SKM-1 (cell line): ENCODE data around the gene NHSL1.
A peak's percentile ranks its signal among the peaks of the same experiment; 100 is the strongest.
"Not testable (repeated sequence)": the region's sequence is repeated elsewhere in the genome, so short reads cannot be mapped to it uniquely, and the experiment has no call there.

Source experiments
- DNase-seq: peaks from one replicate; lab custom pipeline; 2025; ENCODE audit not compliant: unreplicated experiment; lab: John Stamatoyannopoulos, UW

NHSL1 gene

DNA sequence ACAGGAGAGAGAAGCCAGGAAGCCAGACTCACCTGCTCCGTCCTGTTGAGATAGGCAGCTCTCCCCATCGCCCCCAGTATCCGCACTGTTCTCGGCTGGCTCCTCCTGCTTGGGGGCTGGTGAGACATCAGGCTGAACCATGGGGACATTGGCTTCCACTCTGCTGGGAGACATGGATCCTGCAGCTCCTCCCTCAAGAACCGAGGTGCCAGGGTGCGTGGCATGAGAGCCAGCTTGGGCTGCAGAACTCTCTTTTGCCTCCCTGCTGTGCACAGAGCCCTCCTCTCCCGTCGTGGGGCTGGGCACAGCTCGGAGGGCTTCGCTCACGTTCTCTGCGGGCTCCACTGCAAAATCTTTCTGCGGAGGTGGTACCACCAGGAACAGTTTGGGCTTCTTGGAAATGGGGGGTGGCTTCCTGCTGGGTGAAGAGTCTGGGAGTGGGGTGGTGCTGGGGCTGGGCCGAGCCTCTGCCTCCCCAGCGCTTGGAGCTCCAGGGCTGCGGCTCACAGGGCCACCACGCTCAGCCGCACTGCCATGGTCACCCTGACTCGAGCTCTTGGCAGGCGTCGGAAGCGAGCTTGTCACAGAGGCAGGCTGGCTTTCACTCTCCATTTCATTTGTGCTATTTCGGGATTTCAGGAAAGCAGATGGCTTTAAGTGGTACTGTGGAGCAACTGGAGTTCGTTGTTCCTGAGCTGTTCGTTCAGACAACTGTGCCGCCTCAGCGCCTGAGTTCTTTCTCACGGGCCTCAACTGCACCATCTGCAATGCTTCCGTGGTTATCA lies 68.7 kb downstream of the NHSL1 start:
- no peak for DNase-seq

DNA sequence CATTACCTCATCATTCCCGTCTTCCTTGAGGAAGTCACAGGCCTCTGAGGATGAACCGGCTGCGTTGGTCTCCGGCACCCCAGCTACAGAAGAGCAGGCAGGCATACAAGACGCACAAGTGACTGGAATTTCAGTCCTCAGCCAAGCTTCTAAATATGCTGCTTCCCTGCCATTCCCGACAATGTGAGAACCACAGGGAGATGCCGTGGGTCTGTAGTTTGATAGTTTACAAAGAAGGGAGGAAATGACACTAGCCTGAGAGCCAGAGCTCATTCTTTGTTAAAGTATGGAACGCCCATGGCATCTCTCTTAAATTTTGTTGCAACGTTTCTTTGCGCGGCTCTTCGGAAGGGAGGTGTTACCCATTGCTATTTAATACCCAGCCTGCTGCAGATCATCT lies 69.5 kb downstream of the NHSL1 start:
- no peak for DNase-seq

DNA sequence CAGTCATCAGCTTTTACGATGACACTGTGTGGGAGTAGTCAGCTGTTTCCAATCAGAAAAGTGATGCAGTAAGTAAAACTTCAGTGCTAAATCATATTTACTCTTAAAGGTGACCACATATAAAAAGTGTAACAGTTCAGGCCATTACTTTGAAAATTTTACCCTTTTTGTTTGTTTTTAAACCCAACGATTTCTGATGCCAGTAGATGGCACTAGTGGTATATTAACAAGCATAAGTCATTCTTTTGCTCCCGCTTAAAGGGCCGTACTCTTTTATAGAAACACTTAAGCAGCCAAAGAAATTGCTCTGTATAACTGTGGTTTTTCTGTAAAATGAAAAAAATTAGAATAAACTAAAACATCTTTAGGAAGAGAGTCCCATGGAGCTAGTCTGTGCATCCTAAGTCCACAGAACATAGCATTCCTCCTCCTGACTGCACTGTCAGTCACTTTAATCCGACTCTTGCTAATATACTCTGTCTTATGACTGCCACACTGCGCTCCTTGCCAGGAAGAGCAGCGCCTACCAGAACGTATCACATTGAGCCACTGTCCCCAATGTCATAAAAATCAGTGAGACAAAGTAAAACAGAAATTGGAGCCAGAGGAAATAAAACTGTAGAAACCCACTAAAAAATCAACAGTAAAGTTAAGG lies 70.2 kb downstream of the NHSL1 start:
- peak; percentile 21 for DNase-seq

DNA sequence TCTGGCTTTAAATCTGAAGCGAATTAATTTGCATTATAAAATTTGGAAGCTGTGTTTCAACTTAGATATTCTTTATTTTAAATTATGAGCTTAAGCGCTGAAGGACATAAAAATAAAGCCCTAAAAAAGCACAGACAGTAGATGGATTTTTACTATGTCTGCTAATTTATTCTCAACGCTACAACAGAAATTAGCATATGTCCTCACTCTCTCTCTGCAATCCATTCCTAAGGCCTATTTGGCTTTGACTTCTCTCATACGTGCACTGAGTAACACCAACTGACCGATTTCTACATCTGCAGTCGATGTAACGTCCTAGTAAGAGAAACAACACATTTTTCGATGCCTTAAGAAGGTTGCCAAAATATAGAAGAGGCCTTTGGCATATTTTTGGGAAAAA lies 71.6 kb downstream of the NHSL1 start:
- DNase-seq: no peak

DNA sequence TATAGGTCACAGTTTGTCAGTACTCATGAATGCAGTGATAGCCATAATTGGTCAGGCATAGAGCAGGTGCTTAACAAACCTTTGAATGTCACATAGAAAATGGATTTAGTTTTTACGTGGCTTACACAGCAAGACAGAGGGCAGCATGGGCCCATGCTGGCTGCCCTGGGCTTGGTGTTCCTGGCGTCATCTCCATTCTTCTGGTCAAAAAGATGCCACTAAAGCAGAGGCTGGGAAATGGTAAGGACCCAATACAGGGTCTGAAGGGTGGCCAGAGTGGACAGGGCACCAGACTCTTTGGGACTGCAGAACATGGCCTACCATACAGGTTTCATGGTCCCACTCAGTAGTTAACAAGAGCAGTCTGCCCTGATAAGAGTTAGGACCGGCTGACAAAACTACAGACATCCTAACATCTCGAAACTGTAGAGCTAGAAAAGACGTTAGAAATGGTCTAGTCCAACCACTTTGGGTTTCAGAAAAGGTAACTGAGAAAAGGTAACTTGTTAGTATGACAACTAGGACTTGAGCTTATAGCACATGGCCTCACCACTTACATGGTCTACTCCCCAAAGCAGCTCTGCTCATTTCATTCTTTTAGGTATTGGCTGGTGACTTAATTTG lies 72.7 kb downstream of the NHSL1 start:
- DNase-seq: no peak

DNA sequence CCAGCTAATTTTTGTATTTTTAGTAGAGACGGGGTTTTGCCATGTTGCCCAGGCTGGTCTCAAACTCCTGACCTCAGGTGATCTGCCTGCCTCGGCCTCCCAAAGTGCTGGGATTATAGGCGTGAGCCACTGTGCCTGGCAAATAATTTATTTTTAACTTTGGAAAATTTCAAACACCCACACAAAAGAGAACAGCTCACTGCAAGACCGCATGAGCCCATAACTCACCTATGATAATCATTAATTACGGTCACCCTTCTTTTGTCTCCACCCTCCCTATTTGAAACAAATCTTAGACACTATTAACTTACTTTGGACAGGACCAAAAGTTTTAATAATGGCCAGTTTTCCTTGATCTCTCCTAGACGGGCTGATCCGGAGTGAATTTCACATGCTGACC lies 74.0 kb downstream of the NHSL1 start:
- DNase-seq: not testable (repeated sequence)

DNA sequence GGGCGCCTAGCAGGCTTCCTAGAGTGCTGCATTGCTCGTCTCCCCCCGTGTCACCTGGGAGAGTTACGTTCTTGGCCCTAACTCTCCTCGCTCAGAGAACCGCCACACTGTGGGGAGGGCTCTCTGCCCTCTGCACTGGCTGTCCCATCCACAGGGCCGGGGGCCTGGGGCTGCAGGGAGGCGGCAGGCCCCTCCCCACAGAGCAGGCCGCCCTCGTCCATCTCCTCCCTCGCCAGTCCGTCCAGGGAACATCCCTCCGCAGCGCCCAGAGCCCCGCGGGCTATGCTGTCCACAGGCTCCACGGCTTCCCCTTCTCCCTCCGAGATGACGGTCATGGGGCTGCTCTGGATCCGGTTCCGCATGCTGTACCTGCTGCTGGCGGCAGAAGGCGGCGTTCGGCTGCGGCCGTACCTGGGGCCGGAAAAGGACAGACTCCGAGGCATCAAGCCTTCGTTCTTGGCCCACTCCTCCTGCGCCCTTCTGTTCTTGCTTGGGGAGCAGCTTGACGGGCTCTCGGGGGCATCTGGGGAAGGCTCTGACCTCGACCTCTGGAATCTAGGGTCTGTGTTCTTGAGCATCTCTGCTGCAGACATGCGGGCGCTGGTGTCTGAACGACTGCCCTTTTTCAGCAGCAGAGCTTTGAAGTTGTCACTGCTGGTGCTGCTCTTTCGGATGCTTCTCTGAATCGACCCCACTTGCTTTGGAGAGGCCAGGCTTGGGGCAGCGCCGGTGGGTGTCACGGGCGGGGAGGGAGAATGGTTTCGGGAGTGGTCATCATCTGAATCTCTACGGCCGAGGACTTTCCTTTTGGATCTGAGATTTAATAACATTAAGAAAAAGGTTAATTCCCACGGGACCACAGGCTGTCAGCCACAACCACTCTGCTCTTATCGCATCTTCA lies 75.0 kb downstream of the NHSL1 start:
- no peak for DNase-seq

DNA sequence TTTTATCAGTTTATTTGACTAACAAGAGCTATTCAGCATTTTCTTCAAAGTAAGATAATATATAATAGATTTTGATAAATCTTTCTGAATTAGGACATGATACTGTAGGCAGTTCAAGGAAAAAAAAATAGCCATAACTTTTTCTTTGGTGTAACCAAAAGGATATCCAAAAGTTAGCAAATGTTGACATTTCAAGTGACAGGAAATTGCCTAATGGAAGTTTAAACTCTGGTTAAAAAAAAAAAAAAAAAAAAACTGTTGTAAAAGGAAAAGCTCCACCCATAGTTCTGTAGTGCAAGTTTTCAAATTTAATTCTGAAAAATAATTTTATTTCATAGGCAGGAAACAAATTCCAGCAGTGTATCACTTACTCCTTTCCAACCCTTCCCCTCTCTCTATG lies 76.4 kb downstream of the NHSL1 start:
- peak; percentile 20 for DNase-seq

DNA sequence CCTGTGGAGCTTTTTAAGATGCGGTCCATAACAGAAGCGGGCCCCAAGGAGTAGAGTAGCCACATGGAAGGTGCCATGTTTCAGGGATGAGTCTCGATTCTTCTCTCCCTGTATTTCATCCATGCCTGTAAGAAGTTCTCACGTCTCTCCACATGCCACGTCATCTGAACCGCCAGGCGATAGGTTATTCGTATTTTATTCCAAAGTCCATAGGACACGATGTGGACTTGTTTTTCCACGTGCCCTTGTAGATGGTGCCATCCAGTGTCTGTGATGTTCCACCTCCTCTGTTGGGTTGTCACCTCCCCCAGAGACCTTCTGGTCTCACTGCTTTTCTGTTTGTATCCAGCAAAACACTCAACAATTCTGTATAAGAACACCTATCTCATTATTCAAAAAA lies 77.7 kb downstream of the NHSL1 start:
- DNase-seq: no peak

DNA sequence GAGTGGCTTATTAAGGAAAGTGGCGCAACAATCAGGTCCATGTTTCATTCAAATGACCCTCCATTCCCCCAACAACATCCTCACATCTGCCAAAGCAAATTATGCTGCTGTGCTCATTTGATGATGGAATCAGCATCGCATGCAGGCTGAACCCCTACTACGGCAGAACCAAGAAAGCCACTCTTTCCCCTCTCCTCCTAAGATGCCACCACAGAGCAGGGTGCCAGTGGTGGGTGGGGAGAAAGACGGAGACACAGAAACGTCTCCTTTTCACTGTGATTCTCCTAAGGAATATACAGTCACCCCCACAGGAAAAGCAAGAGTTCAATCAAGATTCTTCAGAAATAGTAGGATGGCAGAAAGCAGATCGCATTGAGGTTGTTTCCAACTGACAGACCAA lies 78.2 kb downstream of the NHSL1 start:
- no peak for DNase-seq

DNA sequence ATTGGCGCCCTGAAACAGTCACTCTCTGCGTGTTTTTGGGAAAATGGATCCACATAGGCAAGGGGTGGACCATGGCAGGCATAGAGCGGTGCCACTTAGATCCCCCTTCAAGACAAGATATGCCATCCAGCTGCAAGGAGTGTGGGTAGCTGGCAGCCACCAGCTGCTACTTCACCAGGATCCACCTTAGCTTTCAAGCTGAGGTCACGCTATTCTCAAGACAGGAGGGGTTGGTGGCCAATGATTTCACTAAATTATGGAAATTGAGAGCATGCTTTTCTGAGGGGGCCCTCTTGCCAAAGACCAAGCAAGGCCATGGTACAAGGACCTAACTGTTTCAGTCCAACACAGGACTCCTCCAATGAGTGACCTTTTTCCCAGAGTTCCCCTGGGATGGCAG lies 78.9 kb downstream of the NHSL1 start:
- no peak for DNase-seq

DNA sequence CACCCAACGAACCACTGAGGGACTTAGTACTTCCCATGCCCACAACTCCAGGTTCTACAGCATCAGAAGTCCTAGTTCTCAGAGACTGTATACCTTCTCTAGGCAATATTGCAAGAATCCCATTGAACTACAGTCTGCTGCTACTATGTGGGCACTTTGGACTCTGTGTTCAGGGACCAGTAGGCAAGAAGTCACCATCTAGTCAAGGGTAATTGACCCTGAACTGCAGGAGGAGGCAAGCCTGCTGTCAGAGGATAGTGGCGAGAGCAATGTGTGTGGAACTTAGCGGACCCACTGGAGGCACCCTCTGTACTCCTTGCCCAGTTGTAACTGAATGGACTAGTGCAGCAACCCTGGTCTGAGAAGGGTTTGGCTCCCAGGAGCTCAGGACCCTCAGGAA lies 79.5 kb downstream of the NHSL1 start:
- no peak for DNase-seq

DNA sequence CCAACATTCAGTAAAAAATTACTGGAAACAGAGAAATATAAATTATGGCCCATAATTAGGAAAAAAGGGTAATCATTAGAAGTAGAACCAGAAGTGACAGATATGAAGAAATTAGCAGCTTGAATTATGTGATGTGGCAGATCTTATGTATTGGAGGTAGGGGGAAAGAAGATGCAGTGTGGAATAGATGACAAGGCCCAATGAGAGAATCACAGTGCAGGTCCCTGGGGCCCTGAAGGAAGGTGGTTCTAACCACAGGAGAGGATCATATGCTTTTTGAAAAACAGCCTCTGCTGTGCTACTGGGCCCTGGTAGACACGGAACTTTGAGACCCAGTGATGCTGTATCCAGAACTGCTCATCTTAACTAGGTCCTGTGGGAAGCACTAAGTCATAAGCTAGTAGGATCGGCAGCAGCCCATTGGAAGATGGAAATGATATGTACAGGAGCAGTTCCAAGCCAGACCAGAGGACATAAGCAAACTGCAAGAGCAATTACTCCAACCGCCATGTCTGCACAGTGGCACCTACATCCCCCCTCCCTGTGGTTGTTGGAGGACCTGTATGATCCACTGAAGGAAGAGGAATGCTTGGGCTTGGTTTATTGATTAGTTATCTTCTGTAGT lies 81.1 kb downstream of the NHSL1 start:
- no peak for DNase-seq

DNA sequence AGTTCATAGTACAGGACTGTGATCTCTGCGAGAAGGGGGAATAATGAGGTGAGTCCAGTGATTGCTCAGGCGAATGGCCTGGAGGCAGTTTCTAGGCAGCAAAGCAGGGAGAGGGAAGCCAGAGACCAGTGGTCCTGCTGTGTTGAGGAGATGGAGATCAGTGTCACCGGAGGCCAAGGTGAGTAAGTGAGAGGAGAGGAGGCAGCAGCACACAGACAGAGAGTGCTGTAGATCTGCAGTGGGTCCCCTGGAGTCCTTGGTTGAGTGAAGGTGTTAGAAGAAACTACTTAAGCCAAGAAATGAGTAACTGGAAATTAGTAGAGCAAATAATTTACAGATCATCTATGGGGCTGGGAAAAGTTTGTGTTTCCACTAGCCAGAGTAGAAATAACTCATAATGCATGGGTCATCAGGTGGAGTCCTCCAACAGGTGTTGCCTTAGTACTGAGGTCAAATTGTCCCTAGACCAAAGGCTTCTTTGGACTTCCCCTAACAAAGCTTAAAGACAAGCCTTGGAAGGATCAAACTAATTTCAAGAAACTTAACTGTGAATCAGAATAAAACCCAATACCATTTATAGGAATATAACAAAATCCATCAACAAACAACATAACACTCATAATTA lies 81.7 kb downstream of the NHSL1 start:
- no peak for DNase-seq

DNA sequence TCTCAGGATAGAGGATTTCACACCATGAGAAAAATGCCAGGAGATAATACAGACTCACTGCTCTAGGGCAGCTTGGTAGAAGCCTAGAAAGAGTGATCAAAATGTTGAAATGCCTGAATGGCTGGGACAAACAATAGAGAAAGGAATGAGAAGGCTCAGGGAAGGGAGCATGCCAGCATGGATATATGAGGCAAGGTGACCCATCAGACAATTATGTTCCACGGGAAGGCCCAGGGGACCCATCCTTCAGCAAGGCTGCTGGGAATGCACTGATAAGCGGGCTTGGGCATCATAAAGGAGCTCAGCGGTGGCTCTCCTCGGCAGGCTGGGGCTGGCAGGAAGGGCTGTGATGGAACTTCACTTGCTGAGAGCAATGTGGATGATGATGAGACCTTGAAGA lies 83.1 kb downstream of the NHSL1 start:
- no peak for DNase-seq

DNA sequence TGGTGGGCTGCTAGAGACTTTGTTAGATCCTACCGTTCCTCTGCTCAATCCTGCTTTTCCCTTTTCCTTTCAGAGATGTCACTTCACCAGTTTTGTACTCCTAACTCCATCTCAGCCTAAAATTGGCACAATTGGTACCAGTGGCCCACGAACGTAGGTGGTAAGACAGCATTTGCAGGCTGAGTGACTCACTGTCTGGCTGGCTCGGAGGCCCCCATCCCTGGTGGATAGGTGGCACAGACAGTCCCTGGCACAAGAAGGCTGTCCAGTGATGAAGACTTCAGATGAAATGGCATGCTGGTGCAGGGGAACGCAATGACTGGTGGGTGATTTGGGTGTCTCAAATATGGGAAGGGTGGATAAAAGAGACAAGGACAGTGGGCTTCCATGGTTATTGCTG lies 84.2 kb downstream of the NHSL1 start:
- DNase-seq: no peak

DNA sequence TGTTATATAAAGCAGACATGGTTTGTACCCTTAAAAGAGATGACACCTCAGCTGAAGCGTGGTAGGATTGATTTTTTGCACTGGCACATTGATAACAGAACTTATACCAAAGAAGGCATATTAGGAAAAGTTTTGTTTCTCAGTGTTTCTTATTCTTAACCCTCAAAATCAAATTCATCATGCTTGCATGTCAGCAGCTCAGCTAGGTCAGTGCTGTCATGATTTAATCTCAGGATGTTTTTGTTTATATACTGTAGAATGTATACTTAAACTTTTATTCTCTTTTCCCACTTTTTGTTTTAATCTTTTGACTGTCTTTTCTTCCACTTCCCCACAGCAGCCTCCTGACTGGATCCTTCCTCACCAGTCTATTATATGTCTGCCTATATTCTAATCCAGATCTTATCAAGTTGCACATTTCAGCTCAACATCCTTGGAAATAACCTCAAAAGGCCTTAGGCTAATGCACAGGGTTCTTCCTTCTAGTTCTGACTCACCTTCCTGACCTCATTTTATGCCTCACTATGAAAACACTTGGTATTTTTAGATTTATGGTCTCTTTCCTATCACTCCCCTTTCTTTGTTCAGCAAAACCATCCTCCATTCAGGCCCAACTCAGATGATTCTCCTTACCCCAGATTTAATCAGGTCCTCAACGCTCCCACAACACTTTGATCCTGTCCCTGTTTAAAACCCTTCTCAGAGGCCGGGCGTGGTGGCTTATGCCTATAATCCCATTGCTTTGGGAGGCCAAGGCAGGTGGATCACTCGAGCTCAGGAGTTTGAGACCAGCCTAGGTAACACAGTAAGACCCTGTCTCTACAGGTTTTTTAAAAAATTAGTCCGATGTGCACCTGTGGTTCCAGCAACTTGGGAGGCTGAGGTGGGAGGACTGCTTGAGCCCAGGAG lies 88.1 kb downstream of the NHSL1 start:
- no peak for DNase-seq

DNA sequence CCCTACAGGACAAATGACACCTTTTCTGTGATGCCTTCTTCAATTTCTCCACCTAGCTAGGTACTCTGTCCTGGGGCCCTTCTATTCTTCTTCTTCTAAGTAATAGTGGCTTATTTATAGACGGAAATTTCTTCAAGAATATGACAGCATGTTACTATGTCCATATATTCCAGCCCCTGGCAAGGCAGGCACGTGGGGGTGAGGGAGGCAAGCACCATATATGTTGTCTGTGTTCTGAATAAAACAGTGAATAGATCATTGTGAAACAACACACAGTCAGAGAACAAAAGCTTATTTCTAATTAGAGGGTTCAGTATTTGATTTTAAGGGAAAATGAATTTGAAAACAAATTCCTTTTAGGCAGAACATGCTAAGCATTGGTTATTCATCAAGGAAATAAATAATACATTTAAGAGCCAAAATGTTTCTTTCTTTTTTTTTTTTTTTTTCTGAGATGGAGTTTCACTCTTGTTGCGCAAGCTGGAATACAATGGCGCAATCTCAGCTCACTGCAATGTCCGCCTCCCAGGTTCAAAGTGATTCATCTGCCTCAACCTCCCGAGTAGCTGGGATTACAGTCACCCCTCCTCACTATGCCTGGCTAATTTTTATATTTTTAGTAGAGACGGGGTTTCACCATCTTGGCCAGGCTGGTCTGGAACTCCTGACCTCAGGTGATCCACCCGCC lies 89.1 kb downstream of the NHSL1 start:
- peak; percentile 25 for DNase-seq

DNA sequence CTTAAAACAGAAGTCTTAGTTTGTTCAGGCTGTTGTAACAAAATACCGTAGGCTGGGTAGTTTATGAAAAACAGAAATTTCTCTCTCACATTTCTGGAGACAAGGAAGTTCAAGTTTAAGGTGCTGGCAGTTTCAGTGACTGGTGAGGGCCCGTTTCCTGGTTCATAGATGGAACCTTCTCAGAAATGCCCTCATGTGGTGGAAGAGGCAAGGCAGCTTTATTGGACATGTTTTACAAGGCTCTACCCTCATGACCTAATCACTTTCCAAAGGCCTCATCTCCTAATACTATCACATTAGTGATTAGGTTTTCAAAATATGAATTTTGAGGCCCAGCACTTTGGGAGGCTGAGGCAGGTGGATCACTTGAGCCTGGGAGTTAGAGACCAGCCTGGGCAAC lies 92.9 kb downstream of the NHSL1 start:
- DNase-seq: no peak
